ENCODE data around the gene MAP6.

GRCh38 chr11:75601494-75601893 is 67.3 kb downstream of the MAP6 start:
- TF ChIP-seq GATA2 (IDR thresholded peaks at IDR 0.05; ENCODE audit: low read depth, low read length) (no peak), GATA3 (IDR thresholded peaks at IDR 0.05; ENCODE audit: low read depth, low read length) (no peak)
